IPS-11a (cell line): ENCODE results near the gene PDF.
"Not testable (repeated sequence)": the region's sequence is repeated elsewhere in the genome, so short reads cannot be mapped to it uniquely, and the experiment has no call there.

Experiments
- H3K4me3 ChIP-seq: one replicate; pipeline ENCODE4 v1.5.1; 2013; ENCODE audit warnings: low read depth, low read length, control low read depth

PDF gene, protein sequence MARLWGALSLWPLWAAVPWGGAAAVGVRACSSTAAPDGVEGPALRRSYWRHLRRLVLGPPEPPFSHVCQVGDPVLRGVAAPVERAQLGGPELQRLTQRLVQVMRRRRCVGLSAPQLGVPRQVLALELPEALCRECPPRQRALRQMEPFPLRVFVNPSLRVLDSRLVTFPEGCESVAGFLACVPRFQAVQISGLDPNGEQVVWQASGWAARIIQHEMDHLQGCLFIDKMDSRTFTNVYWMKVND

DNA sequence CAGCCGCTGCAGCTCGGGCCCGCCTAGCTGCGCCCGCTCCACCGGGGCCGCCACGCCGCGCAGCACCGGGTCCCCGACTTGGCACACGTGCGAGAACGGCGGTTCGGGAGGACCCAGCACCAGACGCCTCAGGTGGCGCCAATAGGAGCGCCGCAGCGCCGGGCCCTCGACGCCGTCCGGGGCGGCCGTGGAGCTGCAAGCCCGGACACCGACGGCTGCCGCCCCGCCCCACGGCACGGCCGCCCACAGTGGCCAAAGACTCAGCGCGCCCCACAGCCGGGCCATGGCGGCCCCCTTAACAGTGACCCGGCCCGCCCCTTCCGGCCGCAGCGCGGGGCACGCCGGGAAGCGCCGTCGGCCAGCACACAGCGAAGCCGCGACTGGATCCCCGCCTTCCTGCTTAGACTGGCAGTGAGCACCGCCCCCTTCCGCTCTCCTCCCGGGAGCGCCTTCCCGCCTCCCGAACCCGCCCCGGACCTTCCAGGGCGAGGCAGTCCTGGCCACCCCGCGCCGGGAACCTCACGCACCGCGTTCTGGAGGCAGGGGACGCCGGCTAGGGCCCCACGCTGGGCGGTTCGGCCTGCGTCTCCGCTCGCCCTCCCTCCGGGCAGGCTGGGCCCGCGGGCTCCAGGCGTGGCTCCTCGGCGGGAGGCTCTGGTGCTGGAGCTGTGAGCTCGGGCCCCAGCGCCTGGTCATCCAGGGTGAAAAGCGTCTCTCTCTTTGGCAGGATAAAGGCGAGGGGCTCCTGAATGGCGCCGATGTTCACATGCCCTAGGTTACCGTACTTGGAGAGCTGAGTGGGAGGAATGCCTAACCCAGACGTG lies at the start of gene PDF:
PDF (minus strand) TSS at position 303 of the 824 bp plus-strand sequence; CDS start at position 285, 18 bp downstream.
- peak within 1 kb of the TSS; percentile 92 for H3K4me3 ChIP-seq

DNA sequence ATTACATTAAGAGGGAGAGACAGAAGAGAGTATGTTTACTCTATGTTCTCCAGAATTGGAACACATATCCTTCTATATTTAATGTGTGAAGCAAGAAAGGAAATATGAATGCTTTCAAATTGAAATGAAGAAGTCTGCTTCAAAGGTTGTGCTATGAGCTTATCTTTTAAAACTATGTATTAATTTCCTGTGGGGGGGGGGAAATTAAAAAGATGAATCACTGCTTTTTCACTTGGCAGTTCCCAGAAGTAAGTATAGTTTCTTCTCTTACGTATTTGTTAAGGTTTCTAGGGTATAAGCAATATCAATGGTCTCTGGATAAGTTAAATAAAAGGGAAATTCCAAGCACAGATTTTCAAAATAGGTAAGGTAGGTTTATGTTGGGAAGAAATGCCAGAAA lies 48.4 kb upstream of the PDF start:
- H3K4me3 ChIP-seq = no peak overlapping the region

DNA sequence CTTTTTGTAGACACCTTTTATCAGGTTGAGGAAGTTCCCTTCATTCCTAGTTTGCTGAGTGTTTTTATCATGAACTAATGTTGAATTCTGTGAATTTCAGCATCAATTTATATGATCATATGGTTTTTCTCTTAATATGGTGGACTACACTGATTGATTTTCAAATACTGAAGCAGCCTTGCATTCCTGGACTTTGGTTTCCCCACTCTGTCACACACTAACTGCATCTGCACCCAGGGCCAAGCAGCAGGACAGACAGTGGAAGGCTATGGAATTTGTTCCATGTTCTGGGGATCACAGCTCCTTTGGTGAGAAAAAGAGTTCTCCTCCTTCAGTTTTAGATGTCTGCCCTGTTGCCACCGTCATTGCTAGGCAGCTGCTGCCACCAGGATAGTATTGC lies 47.6 kb upstream of the PDF start:
- H3K4me3 ChIP-seq = no peak overlapping the region

DNA sequence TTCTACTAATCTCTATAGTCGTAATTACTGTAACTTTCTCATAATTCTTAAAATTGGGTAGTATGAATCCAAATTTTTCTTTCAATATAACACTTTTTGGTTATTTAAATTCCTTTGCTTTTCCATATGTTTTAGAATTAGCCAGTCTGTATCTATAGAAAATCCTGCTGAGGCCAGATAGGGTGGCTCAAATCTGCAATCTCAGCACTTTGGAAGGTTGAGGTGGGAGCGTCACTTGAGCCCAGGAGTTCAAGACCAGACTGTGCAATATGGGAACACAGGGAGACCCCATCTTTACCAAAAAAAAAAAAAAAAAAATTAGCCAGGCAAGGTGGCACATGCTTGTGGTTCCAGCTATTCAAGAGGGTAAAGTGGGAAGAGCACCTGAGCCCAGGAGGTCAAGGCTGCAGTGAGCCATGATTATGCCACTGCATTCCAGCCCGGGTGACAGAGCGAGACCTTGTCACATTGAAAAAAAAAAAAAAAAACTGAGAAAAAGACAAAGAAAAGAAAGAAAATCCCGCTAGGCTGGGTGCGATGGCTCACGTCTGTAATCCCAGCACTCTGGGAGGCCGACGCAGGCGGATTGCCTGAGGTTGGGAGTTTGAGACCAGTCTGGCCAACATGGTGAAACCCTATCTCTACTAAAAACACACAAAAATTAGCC lies 46.1 kb upstream of the PDF start:
- H3K4me3 ChIP-seq = no peak overlapping the region

DNA sequence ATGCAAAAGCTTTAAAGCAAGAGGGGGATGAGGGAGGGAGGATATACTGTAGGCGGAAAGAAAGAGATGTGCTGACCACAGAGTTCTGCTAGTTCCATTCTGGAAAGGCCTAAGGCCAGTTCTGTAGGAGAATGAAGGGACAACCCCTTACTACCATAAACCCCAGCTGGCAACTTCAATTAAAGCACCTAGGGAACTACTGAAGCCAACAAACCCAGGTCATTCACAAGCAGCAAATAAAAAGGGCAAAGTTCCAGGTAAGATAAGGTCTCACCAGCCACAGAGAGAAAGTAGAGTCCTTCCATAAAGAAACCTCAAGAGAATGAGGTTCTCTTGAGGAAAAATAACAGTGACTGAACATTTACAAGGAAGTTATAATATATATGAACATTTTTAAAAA lies 42.6 kb upstream of the PDF start:
- no peak overlapping the region for H3K4me3 ChIP-seq

DNA sequence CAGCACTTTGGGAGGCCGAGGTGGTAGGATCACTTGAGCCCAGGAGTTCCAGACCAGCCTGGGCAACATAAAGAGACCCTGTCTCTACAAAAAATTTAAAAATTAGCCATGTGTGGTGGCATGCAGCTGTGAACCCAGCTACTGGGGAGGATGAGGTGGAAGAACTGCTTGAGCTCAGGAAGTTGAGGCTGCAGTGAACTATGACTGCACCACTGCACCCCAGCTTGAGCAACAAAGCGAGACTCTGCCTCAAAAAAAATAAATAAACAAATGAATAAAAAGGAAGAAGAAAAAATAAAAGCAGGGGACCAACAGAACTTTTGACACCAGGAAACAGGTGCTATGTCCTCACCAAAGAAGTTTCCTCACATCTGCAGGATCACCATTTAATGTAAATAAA lies 41.2 kb upstream of the PDF start:
- H3K4me3 ChIP-seq = no peak overlapping the region

DNA sequence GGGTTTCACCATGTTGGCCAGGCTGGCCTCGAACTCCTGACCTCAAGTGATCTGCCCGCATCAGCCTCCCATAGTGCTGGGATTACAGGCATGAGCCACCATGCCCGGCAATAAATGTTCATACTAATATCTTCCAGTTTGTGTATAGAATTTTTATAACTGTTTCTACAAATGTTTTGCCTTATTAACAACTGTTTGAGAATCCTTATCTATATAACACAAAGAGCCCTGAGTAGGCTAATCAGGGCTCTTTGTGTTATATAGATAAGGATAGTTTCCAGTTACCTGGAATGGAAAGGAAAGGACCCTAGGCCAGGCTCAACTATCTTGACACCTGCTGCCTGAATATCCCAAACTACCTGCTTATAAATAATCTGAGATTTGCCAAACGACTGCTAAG lies 38.5 kb upstream of the PDF start:
- no peak overlapping the region for H3K4me3 ChIP-seq

DNA sequence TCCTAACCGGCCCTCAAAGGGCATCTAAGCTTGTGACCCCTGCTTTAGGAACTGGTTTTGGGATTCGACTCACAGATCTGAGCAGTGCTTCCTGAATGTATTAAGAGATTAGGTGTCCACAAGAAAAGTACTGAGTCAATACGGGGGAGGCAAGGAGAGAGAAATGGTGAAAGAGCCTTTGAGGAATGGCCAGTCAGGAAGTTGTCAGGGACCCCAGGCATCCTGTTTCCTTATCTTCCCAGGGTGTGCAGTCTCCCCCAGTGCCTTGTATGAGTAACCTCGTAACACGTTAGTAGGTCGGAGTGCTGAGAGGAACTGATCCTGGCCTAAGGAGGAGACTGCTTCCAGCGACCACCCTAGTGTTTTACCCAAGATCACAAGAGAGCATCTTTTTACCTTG lies 37.6 kb upstream of the PDF start:
- H3K4me3 ChIP-seq = no peak overlapping the region

DNA sequence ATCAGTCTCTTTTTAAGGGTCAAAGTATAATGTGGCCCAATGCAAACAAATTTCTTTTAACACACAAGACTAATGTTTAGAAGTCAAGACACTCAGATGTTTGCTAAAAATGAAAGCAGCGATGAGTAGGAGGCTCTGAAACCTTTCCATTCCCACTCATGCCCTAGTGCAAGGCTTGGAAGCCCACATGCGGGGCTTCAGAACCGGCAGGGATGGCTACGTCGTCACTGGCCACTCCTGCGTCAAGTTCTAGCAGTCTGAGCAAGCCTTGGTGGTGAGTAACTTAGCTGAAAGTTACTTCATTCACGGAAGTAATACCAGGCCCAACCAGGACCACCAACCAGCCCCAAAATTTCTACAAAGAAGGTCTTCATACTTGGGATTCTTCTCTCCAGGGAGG lies 36.0 kb upstream of the PDF start:
- no peak overlapping the region for H3K4me3 ChIP-seq

DNA sequence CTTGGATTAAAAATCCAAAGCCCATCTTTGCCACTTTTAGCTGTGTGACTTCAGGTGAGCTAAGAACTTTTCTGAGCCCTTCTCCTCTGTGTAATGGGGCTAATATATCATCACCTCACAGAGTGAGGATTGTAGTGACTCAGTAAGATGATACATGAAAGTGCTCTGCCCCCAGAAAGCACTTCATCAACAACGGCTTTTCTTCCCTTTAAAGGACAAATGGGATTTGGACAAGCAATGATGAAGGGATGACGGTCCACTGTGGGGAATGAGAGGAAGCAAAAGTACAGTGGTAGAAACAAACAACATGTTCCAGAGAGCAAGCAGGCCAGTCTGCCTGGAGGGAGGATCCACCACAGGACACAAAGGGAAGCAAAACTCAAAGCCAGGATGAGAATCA lies 35.5 kb upstream of the PDF start:
- H3K4me3 ChIP-seq = no peak overlapping the region

DNA sequence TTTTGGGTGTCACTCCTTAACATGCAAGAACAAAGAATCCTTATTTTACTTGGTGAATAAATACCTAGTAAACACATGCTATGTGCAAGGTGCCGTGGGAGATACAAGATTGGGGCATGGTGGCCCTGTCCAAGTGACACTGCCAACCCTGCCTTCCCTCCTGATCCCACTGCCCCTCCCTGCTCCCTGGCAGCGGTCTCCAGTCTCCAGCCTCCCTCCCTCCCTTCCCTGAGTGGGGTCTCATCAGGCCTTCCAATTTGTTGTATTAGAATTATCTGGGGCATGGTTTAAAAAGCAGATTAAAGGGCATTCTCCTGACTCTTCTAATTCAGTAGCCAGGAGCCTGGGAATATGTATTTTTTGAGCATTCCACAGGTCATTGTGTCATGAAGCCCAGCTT lies 33.7 kb upstream of the PDF start:
- H3K4me3 ChIP-seq = no peak overlapping the region

DNA sequence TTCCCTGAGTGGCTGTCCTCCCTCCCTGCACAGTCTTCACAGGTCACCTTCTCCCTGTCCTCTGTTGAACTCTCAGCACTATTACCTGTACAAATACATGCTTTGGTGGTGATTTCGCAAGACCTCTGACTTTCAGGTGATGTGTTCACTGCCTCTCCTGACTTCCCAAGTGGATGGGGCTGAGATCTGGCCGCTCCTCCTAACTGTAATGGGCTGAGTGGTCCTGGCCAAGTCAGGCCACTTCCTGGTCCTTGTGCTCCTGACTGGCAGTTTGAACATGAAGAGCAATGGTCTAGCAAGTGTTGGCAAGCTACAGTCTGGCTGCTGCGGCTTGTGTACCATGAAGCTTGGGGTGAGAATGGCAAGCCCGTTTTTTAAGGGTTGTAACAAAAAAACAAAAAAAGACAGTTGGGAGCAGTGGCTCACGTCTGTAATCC lies 32.9 kb upstream of the PDF start:
- no peak overlapping the region for H3K4me3 ChIP-seq

DNA sequence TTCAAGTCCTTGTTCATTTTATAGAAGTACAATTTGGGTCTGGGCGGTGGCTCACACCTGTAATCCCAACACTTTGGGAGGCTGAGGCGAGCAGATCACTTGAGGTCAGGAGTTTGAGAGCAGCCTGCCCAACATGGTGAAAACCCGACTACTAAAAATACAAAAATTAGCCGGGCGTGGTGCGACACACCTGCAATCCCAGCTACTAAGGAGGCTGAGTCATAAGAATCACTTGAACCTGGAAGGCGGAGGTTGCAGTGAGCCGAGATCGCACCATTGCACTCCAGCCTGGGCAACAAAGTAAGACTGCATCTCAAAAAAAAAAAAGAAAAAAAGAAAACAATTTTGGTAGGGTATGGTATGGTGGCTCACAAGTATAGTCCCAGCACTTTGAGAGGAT lies 29.7 kb upstream of the PDF start:
- H3K4me3 ChIP-seq = not testable (repeated sequence)

DNA sequence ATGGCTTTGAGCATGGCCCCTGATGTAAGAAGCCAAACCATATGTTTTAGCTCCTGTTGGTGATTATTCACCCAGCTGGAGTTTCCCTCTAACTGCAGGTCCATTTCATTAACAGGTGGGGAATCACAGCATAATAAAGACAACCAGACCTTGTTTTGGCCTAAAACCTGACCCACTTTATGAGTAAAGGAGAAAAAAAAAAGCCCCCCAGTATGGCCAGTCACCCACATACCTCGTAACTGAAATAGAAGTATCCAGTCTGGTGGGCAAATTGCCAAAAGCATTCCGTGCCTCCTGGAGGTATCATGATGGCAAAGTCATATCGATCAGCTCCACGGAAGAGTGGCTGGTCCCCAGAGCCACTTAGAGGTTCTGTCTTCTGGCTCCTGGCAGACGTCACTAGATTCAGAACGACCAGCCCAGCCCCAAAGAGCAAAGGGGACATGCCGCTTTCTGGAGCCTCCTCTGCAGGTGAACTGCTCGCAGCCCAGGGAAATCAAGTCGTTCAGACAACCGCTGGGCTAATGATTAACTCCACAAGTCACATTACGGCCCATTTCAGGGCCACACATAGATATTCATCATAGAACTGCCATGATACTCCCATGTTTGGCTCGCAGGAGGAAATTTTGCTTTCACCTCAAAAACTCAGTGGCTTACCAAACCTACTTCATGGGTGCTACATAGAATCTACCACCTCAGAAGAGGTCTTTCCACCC lies 21.1 kb upstream of the PDF start, which contains the start of gene TMED6:
TMED6 (minus strand) TSS at position 478 of the 719 bp plus-strand sequence; CDS start at position 445, 33 bp downstream.
- H3K4me3 ChIP-seq = no peak within 1 kb of the TSS

DNA sequence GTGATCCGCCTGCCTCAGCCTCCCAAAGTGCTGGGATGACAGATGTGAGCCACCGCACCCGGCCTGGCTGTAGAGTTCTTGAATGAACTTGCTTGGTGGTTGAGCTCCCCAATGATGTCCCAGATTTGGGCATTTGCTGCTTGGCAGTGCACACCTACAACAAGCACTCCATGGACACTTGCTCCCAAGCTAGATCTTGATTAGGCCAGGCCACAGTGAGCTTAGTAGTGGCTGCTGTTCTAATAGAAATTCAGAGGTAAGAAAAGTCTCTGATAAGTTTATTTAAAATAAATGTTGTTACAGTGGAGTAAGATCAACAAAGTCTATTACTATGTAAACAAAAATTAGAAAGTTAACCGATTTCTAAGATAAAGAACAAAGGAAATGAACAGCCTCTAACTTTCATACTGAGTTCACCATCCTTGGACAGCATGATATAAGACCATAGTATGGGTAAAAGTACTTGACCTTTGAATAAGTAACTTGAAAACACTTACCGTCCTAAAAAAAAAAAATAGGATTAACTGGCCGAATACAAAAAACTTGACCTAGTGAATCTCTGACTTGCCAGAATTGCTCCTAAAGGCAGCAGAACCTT lies 20.2 kb upstream of the PDF start:
- H3K4me3 ChIP-seq = no peak overlapping the region

DNA sequence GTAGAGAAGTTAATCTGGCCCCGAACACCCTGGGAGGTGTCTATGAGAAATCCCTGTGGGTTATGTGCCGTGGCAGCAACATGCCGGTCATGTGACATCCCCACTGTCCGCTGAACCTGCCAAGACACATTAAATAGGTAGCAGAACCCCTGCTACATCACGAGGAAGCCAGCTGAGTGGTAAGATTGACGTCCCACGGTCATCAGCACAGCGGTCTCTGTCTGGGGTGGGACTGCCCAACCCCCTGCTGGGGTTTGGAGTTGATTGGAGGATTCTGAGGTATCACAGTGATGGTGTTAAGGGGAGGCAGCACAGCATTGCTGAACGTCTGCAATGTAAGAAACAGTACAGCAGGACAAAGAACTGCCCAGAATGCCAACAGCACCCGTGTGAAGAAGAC lies 19.1 kb upstream of the PDF start:
- H3K4me3 ChIP-seq = no peak overlapping the region

DNA sequence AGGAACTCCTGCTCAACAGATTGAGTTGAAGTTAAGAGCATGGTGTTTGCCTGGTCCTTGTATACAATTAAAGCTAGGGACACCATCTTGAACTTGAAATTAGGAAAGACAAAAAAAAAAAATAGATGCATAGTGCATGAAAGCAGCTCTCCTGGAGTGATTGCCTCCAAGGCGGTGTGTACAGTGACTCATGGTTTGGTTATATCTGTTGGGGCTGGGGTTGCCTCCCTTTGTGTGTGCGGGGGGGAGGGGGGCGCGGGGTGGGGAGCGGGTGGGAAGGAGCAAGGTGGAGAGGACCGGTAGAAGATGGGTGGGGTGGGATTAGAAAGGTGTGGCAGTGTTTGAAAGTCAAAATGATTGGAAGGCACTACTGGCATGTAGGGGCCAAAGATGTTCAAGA lies 17.8 kb upstream of the PDF start:
- H3K4me3 ChIP-seq = no peak overlapping the region

DNA sequence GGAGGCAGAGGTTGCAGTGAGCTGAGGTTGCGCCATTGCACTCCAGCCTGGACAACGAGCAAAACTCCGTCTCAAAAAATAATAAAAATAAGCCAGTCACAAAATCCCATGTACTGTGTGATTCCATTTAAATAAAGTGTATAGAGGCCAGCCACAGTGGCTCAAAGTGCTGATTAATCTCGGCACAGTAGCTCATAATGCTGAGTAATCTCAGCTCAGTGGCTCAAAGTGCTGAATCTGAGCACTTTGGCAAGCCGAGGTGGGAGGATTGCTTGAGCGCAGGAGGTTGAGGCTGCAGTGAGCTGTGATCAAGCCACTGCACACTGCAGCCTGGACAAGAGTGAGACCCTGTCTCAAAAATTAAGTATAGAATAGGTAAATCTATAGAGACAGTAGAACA lies 16.3 kb upstream of the PDF start:
- no peak overlapping the region for H3K4me3 ChIP-seq

DNA sequence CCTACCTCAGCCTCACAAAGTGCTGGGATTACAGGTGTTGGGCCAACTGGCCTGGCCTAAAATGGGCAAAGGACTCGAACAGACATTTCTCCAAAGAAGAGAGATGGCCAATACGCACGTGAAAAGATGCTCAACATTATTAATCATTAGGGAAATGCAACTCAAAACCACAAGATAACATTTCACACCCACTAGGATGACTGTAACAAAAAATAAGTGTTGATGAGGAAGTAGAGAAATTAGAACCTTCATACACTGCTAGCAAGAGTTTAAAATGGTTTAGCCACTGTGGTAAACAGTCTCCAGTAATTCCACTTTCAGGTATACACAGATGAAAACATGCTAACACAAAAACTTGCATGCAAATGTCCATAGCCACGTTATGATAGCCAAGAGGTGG lies 15.5 kb upstream of the PDF start:
- H3K4me3 ChIP-seq = no peak overlapping the region

DNA sequence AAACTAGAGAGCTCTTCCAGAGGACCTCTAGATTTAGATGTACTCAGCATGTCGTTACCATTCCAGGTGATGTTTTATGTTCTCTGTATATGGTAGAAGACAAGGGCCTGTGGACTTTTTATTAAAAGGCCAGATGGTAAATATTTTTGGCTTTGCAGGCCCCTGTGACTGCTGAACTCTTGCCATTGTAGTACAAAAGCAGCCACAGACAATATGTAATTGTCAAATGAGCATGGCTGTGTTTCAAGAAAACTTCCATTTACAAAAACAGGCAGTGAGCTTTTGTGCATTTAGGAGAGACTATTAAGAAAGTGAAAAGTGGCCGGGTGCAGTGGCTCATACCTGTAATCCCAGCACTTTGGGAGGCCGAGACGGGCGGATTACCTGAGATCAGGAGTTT lies 13.8 kb upstream of the PDF start:
- H3K4me3 ChIP-seq = no peak overlapping the region

DNA sequence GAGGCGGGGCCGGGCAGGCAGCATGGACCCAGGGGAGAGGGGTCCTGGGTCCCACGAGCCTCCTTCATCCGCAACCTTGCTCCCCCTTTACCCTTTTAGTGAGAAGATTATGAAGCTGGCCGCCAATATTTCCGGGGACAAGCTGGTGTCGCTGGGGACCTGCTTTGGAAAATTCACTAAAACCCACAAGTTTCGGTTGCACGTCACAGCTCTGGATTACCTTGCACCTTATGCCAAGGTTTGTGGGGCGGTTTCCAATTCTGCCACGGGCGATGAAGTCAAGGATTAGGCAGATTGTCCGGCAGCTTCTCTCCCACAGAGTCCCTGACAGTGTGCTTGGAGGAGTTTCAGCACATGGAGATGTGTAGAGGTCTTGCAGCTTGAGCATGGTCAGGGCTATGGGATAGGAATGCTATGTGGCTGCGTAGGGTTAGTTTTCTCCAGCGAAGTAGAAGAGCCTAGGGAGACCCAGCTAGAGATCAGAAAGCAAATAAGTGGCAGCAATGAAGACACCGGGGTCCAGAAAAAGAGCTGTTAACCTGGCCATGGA lies 9.8 kb upstream of the PDF start:
- peak overlapping the region; percentile 98 for H3K4me3 ChIP-seq
